HepG2 (cell line): ENCODE measurements around the gene TBX3. TPM values are rescaled to one million over a fixed set of nuclear protein-coding genes. Genes with fewer than 3 reads are reported as not detected.

Experiments
- ATF1 ChIP-seq: IDR thresholded peaks from 2 replicates; pipeline ENCODE4 v1.6.1; 2016; ENCODE audit warnings: mild to moderate bottlenecking, control low read depth
- CHCHD3 ChIP-seq: sonication (generic); formaldehyde crosslinking; IDR thresholded peaks from 2 replicates; pipeline ENCODE4 v1.8.0; 2022; ENCODE audit warnings: mild to moderate bottlenecking, missing genetic modification reagents, moderate library complexity
- DDIT3 ChIP-seq: sonication (generic); formaldehyde crosslinking; IDR thresholded peaks from 2 replicates; pipeline ENCODE4 v1.4.0; 2020; ENCODE audit warnings: mild to moderate bottlenecking, missing genetic modification reagents
- FOXA3 ChIP-seq: IDR thresholded peaks from 2 replicates; pipeline ENCODE4 v1.6.1; 2016; ENCODE audit warnings: missing genetic modification reagents, missing compliant biosample characterization
- GATAD1 ChIP-seq: IDR thresholded peaks from 2 replicates; pipeline ENCODE4 v1.6.1; 2016; ENCODE audit warnings: missing genetic modification reagents, missing compliant biosample characterization
- LCORL ChIP-seq, 2 experiments: fragments of 450-650 bp in 1 of 2; sonication (generic) in 1 of 2; formaldehyde crosslinking in 1 of 2; IDR thresholded peaks; 2 replicates each; pipeline versions ENCODE4 v1.5.0 to v1.6.1; 2017 to 2020; ENCODE audit warnings: antibody characterized with exemption in 1 of 2, missing genetic modification reagents in 1 of 2
- MTF1 ChIP-seq: sonication (generic); formaldehyde crosslinking; IDR thresholded peaks from 2 replicates; pipeline ENCODE4 v1.5.0; 2020; ENCODE audit warnings: missing genetic modification reagents
- RELA ChIP-seq: sonication (generic); formaldehyde crosslinking; IDR thresholded peaks from 2 replicates; pipeline ENCODE4 v1.4.0; 2020; ENCODE audit warnings: missing genetic modification reagents
- ZBED4 ChIP-seq: sonication (generic); formaldehyde crosslinking; IDR thresholded peaks from 2 replicates; pipeline ENCODE4 v1.4.0; 2020; ENCODE audit warnings: missing genetic modification reagents, borderline replicate concordance
- ZBTB14 ChIP-seq: sonication (generic); formaldehyde crosslinking; IDR thresholded peaks from 2 replicates; pipeline ENCODE4 v1.4.0; 2020; ENCODE audit warnings: missing genetic modification reagents
- ZBTB7B ChIP-seq: sonication (generic); formaldehyde crosslinking; IDR thresholded peaks from 2 replicates; pipeline ENCODE4 v1.4.0; 2020; ENCODE audit warnings: missing genetic modification reagents
- ZNF296 ChIP-seq: sonication (generic); formaldehyde crosslinking; conservative IDR thresholded peaks from 2 replicates; pipeline ENCODE4 v1.5.0; 2020; ENCODE audit warnings: mild to moderate bottlenecking, missing genetic modification reagents
- ZNF432 ChIP-seq: sonication (generic); formaldehyde crosslinking; IDR thresholded peaks from 2 replicates; pipeline ENCODE4 v1.5.0; 2020; ENCODE audit warnings: missing genetic modification reagents, mild to moderate bottlenecking, borderline replicate concordance
- ZNF503 ChIP-seq: sonication (generic); formaldehyde crosslinking; IDR thresholded peaks from 2 replicates; pipeline ENCODE4 v1.4.0; 2020; ENCODE audit warnings: missing genetic modification reagents
- ZNF615 ChIP-seq: sonication (generic); formaldehyde crosslinking; IDR thresholded peaks from 2 replicates; pipeline ENCODE4 v1.5.0; 2020; ENCODE audit warnings: mild to moderate bottlenecking, missing genetic modification reagents, borderline replicate concordance
- ZNF776 ChIP-seq: sonication (generic); formaldehyde crosslinking; IDR thresholded peaks from 2 replicates; pipeline ENCODE4 v1.4.0; 2020; ENCODE audit warnings: mild to moderate bottlenecking, missing genetic modification reagents
- ZNF788 ChIP-seq: sonication (generic); formaldehyde crosslinking; IDR thresholded peaks from 2 replicates; pipeline ENCODE4 v1.5.0; 2020; ENCODE audit warnings: mild to moderate bottlenecking, missing genetic modification reagents, borderline replicate concordance
- polyA plus RNA-seq, 8 experiments: library from polyadenylated mRNA; depleted of rRNA in 3 of 8; stranded (reverse) in 7 of 8; unstranded in 1 of 8; fragments of >200 nt; fragmentation: Illumina TruSeq in 4 of 8; extraction: Trizol in 4 of 8; gene quantifications; 2 replicates each; pipeline versions ENCODE4 v1.2.1 to v1.2.3, GENCODE V29; 2011 to 2016; ENCODE audit warnings: low read depth in 4 of 8, missing spikeins in 1 of 8, mixed read lengths in 1 of 8; ENCODE audit not compliant: insufficient read depth in 1 of 8
- total RNA-seq, 5 experiments: library from RNA; depleted of rRNA; stranded (reverse); fragments of >200 nt; fragmentation: Illumina TruSeq; extraction: Trizol; gene quantifications; 2 replicates each; pipeline ENCODE4 v1.2.3, GENCODE V29; 2016; ENCODE audit warnings: low read depth in 1 of 5
- TF ChIP-seq, protein P1 (sequence below), 2 experiments: IDR thresholded peaks; 2 replicates each; pipeline ENCODE4 v1.6.1; 2011 to 2012; ENCODE audit warnings: low read length in 2 of 2, borderline replicate concordance in 1 of 2, low read depth in 1 of 2, mild to moderate bottlenecking in 1 of 2, moderate library complexity in 1 of 2

The TBX3 gene
- total and polyA plus RNA-seq, 2 of the 13 experiments (the other 11 are each of a cell fraction or from before 2014, with no cell fraction given) = 27.1 to 42.4 TPM

GRCh38 chr12:114668151-114668885 is 15.7 kb downstream of the TBX3 start (continued):
- TF ChIP-seq, protein P1, sequence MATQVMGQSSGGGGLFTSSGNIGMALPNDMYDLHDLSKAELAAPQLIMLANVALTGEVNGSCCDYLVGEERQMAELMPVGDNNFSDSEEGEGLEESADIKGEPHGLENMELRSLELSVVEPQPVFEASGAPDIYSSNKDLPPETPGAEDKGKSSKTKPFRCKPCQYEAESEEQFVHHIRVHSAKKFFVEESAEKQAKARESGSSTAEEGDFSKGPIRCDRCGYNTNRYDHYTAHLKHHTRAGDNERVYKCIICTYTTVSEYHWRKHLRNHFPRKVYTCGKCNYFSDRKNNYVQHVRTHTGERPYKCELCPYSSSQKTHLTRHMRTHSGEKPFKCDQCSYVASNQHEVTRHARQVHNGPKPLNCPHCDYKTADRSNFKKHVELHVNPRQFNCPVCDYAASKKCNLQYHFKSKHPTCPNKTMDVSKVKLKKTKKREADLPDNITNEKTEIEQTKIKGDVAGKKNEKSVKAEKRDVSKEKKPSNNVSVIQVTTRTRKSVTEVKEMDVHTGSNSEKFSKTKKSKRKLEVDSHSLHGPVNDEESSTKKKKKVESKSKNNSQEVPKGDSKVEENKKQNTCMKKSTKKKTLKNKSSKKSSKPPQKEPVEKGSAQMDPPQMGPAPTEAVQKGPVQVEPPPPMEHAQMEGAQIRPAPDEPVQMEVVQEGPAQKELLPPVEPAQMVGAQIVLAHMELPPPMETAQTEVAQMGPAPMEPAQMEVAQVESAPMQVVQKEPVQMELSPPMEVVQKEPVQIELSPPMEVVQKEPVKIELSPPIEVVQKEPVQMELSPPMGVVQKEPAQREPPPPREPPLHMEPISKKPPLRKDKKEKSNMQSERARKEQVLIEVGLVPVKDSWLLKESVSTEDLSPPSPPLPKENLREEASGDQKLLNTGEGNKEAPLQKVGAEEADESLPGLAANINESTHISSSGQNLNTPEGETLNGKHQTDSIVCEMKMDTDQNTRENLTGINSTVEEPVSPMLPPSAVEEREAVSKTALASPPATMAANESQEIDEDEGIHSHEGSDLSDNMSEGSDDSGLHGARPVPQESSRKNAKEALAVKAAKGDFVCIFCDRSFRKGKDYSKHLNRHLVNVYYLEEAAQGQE (IDR thresholded peaks at IDR 0.05; ENCODE audit: borderline replicate concordance in 1 of 2, low read depth in 1 of 2, low read length in 2 of 2) = no peak
- no peak for TF ChIP-seq ZNF432 (CRISPR knock-in tag)
- TF ChIP-seq ZNF296 (CRISPR knock-in tag) = no peak
- TF ChIP-seq ZNF615 (CRISPR knock-in tag) = no peak
- TF ChIP-seq ZNF503 (CRISPR knock-in tag) = no peak
- 0 out of 2 replicates have a peak, but pooled peaks have one; percentile 24 for TF ChIP-seq ZNF788 (CRISPR knock-in tag)
- no peak; the same call in 1 of the 2 replicates for TF ChIP-seq ZBED4 (CRISPR knock-in tag)
- TF ChIP-seq RELA (CRISPR knock-in tag) = no peak
- TF ChIP-seq FOXA3 (CRISPR knock-in tag) = peak; percentile 37
- TF ChIP-seq ATF1 (CRISPR knock-in tag) = no peak
- TF ChIP-seq ZBTB7B (CRISPR knock-in tag) = 0 out of 2 replicates have a peak, but pooled peaks have one; percentile 27
- TF ChIP-seq CHCHD3 = no peak
- TF ChIP-seq ZBTB14 = no peak
- TF ChIP-seq DDIT3 (CRISPR knock-in tag) = no peak
- no peak for TF ChIP-seq ZNF776 (CRISPR knock-in tag)
- TF ChIP-seq MTF1 (CRISPR knock-in tag) = no peak
- TF ChIP-seq LCORL (IDR thresholded peaks at IDR 0.05) = no peak
- TF ChIP-seq LCORL (CRISPR knock-in tag; IDR thresholded peaks at IDR 0.05) = peak; percentile 42
- peak; percentile 44; the same call in 1 of the 2 replicates for TF ChIP-seq GATAD1 (CRISPR knock-in tag)
